Measurements from ENCODE around the gene LRRC4. TPM values are rescaled to one million over a fixed set of nuclear protein-coding genes. Genes with fewer than 3 reads are reported as not detected.
A peak's percentile ranks its signal among the peaks of the same experiment; 100 is the strongest.

The LRRC4 gene
- total and polyA plus RNA-seq, 8 donors, result 5.7 to 24.4 (median 13.8) TPM

- TF ChIP-seq, protein P1, sequence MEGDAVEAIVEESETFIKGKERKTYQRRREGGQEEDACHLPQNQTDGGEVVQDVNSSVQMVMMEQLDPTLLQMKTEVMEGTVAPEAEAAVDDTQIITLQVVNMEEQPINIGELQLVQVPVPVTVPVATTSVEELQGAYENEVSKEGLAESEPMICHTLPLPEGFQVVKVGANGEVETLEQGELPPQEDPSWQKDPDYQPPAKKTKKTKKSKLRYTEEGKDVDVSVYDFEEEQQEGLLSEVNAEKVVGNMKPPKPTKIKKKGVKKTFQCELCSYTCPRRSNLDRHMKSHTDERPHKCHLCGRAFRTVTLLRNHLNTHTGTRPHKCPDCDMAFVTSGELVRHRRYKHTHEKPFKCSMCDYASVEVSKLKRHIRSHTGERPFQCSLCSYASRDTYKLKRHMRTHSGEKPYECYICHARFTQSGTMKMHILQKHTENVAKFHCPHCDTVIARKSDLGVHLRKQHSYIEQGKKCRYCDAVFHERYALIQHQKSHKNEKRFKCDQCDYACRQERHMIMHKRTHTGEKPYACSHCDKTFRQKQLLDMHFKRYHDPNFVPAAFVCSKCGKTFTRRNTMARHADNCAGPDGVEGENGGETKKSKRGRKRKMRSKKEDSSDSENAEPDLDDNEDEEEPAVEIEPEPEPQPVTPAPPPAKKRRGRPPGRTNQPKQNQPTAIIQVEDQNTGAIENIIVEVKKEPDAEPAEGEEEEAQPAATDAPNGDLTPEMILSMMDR (IDR thresholded peaks at IDR 0.05), result no peak
- ATAC-seq (no peak), DNase-seq (no peak)
- H3K36me3 ChIP-seq, result peaks cover 0 to 35% of the 10 kb centered on the region in 2 donors
- no peaks in the 10 kb centered on the region for H3K9me3 ChIP-seq
- intact Hi-C loops (cut with DNase I), result no loop called here
- peaks cover 4 to 28% of the 10 kb centered on the region in 2 donors for H3K4me1 ChIP-seq
- peak overlapping the region in 1 of 2 donors; percentile 49 for H3K27ac ChIP-seq
- no peaks in the 10 kb centered on the region for H3K27me3 ChIP-seq
- H3K4me3 ChIP-seq, result no peak overlapping the region
These were observed 35.4 kb downstream of the LRRC4 start for GRCh38 chr7:127995881-127996215.

DNA sequence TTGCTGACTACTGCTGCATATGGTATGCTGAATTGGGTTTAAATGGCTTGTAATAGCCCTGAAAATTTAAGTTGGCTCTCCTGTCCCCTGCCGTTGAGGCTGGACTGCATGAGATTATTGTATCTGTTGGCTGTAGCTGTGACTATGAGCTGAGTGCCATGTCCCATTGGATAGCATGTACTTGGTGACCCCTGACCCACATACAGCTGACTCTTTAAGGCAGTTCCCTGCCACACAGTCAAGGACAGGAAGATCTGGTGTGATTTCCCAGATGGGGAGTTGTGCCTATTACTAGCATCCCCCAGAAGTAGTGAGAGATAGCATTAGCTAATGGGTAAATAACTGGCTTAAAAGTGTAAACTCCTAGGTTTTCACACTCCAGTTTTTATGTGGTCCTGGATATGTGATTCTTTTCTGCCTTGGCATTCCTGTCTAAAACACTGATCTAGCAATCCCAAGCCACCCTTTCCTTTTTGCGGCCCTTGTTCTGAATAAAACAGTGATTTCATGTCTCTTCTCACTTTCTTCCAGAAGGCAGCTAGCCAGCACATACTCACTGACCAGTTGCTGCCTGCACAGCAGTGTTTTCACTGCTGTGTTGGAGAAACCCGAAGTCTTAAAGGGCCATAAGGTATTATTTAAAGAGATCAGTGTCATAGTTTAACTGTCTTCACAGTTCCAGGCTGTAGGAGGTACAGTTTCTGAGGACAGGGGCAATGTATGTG is 35.9 kb downstream of the LRRC4 start:
- Histone ChIP-seq H3K4me1 (peaks cover 4 to 23% of the 10 kb centered on the region in 2 donors), H3K27me3 (no peaks in the 10 kb centered on the region), H3K4me3 (no peak overlapping the region), H3K36me3 (peaks cover 0 to 40% of the 10 kb centered on the region in 2 donors), H3K27ac (peak overlapping the region in 1 of 2 donors; percentile 49), H3K9me3 (no peaks in the 10 kb centered on the region)
- TF ChIP-seq, protein P1 (IDR thresholded peaks at IDR 0.05), result no peak
- DNase-seq (peak in 2 of 4 donors; percentile 90 to 91), ATAC-seq (peak; percentile 46)
- intact Hi-C loops (cut with DNase I), result no loop called here

GRCh38 chr7:127993987-127994386 is 37.2 kb downstream of the LRRC4 start:
- H3K9me3 ChIP-seq, result no peaks in the 10 kb centered on the region
- intact Hi-C loops (cut with DNase I), result no loop called here
- H3K4me3 ChIP-seq, result no peak overlapping the region
- DNase-seq (no peak), ATAC-seq (no peak)
- no peak overlapping the region for H3K27ac ChIP-seq
- peaks cover 0 to 40% of the 10 kb centered on the region in 2 donors for H3K36me3 ChIP-seq
- H3K4me1 ChIP-seq, result peaks cover 4 to 12% of the 10 kb centered on the region in 2 donors
- no peaks in the 10 kb centered on the region for H3K27me3 ChIP-seq
- TF ChIP-seq, protein P1 (IDR thresholded peaks at IDR 0.05), result no peak

DNA sequence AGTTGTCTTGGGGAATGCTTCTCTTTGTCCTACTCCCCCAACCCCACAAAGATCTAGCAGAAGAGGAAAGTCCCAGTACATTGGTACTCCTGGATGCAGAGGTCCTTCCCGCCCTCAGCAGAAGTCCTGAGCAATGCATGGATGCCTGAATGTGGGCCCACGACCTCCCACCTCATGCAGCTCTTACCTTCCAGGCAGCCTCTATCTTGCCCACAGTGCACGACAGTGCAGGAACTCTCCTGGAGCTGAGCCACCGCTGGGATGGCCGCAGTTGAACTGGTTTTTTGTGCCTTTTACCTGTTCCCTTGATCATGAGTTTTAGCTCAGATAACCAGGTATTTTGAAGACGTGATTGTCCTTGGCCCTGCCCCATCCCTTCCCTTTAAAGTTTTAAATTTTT is 37.9 kb downstream of the LRRC4 start:
- no peak overlapping the region for H3K4me3 ChIP-seq
- no peak for DNase-seq
- no peaks in the 10 kb centered on the region for H3K9me3 ChIP-seq
- intact Hi-C loops (cut with DNase I), result no loop called here
- H3K4me1 ChIP-seq, result peaks cover 4 to 6% of the 10 kb centered on the region in 2 donors
- H3K27me3 ChIP-seq, result no peaks in the 10 kb centered on the region
- no peak for ATAC-seq
- no peak overlapping the region for H3K27ac ChIP-seq
- peaks cover 0 to 40% of the 10 kb centered on the region in 2 donors for H3K36me3 ChIP-seq
- TF ChIP-seq, protein P1 (IDR thresholded peaks at IDR 0.05), result no peak

DNA sequence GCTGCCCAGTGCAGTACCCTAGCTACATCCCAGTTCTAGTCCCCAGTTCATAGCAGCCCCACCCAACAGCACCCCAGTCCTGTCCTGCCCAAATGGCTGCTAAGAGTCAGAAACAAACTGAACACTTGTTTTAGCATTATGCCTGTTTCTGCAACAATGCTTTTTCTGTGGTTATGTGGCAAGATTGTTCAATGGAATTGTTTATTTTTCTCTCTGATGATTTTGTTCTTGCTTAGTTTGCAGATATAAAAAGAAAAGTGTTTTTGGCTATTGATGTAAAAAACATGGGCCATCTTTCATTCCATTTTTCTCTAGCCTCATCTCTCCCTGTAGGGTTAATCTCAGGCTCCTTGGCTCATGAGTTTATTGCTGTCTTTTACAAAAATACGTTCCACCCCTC is 42.5 kb downstream of the LRRC4 start:
- Histone ChIP-seq H3K4me3 (no peak overlapping the region), H3K4me1 (peaks cover 4 to 5% of the 10 kb centered on the region in 2 donors), H3K27me3 (no peaks in the 10 kb centered on the region), H3K27ac (no peak overlapping the region), H3K36me3 (peaks cover 0 to 28% of the 10 kb centered on the region in 2 donors), H3K9me3 (no peaks in the 10 kb centered on the region)
- TF ChIP-seq, protein P1 (IDR thresholded peaks at IDR 0.05), result no peak
- DNase-seq (no peak), ATAC-seq (no peak)
- intact Hi-C loops (cut with DNase I), result no loop called here
